PFSK-1 (cell line): ENCODE measurements around the gene CD72.

Source experiments
- FOXP2 ChIP-seq: optimal IDR thresholded peaks from 2 replicates; pipeline ENCODE3; 2011; ENCODE audit warnings: borderline replicate concordance, control low read depth, inconsistent platforms; ENCODE audit not compliant: insufficient read depth; ENCODE audit errors: extremely low read length, extremely low read depth
- POLR2AphosphoS5 ChIP-seq: IDR thresholded peaks from 2 replicates; pipeline ENCODE4 v1.6.1; 2012; ENCODE audit warnings: low read depth, mild to moderate bottlenecking, control low read depth, low read length, moderate library complexity
- REST ChIP-seq, 2 experiments: IDR thresholded peaks; 2 replicates each; pipeline versions ENCODE4 v1.6.1 to v1.8.0; 2011 to 2012; ENCODE audit warnings: low read depth in 2 of 2, low read length in 2 of 2, control low read depth in 1 of 2, inconsistent platforms in 1 of 2, mild to moderate bottlenecking in 1 of 2, moderate library complexity in 1 of 2; ENCODE audit not compliant: insufficient read depth in 1 of 2
- SIN3A ChIP-seq: IDR thresholded peaks from 2 replicates; pipeline ENCODE4 v1.6.1; 2012; ENCODE audit warnings: mild to moderate bottlenecking, low read length, moderate library complexity, borderline replicate concordance; ENCODE audit not compliant: insufficient read depth
- TAF1 ChIP-seq: IDR thresholded peaks from 2 replicates; pipeline ENCODE4 v1.6.1; 2012; ENCODE audit warnings: low read length, control low read depth, borderline replicate concordance; ENCODE audit not compliant: insufficient read depth

CD72 gene

GRCh38 chr9:35569206-35569605 is 49.0 kb downstream of the CD72 start:
- no peak for TF ChIP-seq SIN3A
- no peak for TF ChIP-seq POLR2AphosphoS5
- no peak for TF ChIP-seq REST (IDR thresholded peaks at IDR 0.05; ENCODE audit: insufficient read depth in 1 of 2, low read depth in 2 of 2, low read length in 2 of 2)
- TF ChIP-seq FOXP2: no peak
- no peak for TF ChIP-seq TAF1

- TF ChIP-seq SIN3A (no peak), REST (IDR thresholded peaks at IDR 0.05; ENCODE audit: insufficient read depth in 1 of 2, low read depth in 2 of 2, low read length in 2 of 2) (no peak), FOXP2 (no peak), POLR2AphosphoS5 (no peak), TAF1 (no peak)
These were observed 50.0 kb downstream of the CD72 start for GRCh38 chr9:35568196-35568595.

GRCh38 chr9:35566417-35566816 is 51.8 kb downstream of the CD72 start:
- no peak for TF ChIP-seq SIN3A
- TF ChIP-seq FOXP2: no peak

GRCh38 chr9:35564658-35565061 is 53.6 kb downstream of the CD72 start:
- TF ChIP-seq SIN3A (no peak), FOXP2 (no peak), TAF1 (no peak), POLR2AphosphoS5 (no peak), REST (IDR thresholded peaks at IDR 0.05; ENCODE audit: insufficient read depth in 1 of 2, low read depth in 2 of 2, low read length in 2 of 2) (no peak)

- TF ChIP-seq SIN3A: no peak
- 0 out of 2 replicates have a peak, but pooled peaks have one; percentile 24 for TF ChIP-seq POLR2AphosphoS5
- no peak for TF ChIP-seq FOXP2
- TF ChIP-seq REST (IDR thresholded peaks at IDR 0.05; ENCODE audit: insufficient read depth in 1 of 2, low read depth in 2 of 2, low read length in 2 of 2): no peak
- peak; percentile 51; the same call in 1 of the 2 replicates for TF ChIP-seq TAF1
These were observed 54.4 kb downstream of the CD72 start for GRCh38 chr9:35563791-35564197.
